ENCODE measurements around the gene NENF. TPM values are rescaled to one million over a fixed set of nuclear protein-coding genes. Genes with fewer than 3 reads are reported as not detected.

The NENF gene
- total RNA-seq, 4 donors from 2014 or later, result 67.9 to 99.3 (median 91.7) TPM

DNA sequence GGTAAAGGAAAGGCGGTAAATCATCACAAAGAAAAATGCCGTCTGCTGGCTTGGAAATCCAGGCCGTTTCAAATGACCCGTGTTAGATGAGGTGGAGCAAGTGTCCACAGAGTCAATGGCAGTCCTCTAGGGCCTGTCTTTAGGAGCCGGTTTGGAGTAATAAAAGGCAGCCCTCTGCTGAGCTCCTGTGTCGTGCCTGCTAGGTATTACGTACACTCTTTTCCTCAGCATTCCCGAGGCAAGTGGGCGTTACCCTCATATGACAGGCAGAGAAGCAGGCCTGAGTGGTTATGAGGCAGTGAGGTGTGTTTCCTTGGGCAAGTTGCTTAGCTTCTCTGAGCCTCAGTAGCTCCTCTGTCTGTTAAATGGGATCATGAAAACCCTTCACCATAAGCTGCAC is 7.7 kb downstream of the NENF start:
- H3K27me3 ChIP-seq, result no peaks in the 10 kb centered on the region
- H3K9me3 ChIP-seq, result no peaks in the 10 kb centered on the region
- 67% methylated on average over 9 of the region's 9 CpGs for whole genome bisulfite sequencing
- peaks cover 10 to 26% (median 19%) of the 10 kb centered on the region in 4 donors for H3K36me3 ChIP-seq
- DNase-seq (ENCODE audit: extremely low spot score), result no peak
- intact Hi-C loops (cut with DNase I), result no loop called here
- no peak overlapping the region for H3K27ac ChIP-seq (replicated peaks in 1 of 4)
- H3K4me1 ChIP-seq, result peaks cover 0 to 16% (median 10%) of the 10 kb centered on the region in 4 donors
- TF ChIP-seq POLR2AphosphoS5 (IDR thresholded peaks at IDR 0.05) (no peak), EP300 (IDR thresholded peaks at IDR 0.05) (no peak)
- H3K4me3 ChIP-seq, result no peak overlapping the region

DNA sequence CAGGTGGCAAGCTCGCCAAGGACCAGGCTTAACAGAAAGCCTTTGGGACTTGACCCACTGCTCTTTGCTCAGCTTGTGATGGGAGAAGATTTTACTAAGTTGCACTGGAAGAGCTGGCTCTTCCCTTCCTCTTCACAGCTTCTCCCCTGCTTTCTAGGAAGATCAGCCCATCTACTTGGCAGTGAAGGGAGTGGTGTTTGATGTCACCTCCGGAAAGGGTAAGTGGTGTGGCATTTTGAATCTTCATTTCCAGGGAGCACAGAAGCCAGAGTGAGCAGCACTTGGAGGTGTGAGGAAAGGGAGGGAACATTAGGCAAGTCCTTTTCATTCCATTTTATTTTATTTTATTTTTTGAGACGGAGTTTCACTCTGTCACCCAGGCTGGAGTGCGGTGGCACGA is 9.7 kb downstream of the NENF start:
- intact Hi-C loops (cut with DNase I), result no loop called here
- Histone ChIP-seq H3K4me3 (no peak overlapping the region), H3K4me1 (peaks cover 0 to 16% (median 10%) of the 10 kb centered on the region in 4 donors), H3K27ac (replicated peaks in 1 of 4) (no peak overlapping the region), H3K9me3 (no peaks in the 10 kb centered on the region), H3K27me3 (no peaks in the 10 kb centered on the region), H3K36me3 (peaks cover 18 to 45% (median 34%) of the 10 kb centered on the region in 4 donors)
- WGBS, result 91% methylated on average over 5 of the region's 5 CpGs
- no peak for TF ChIP-seq EP300 (IDR thresholded peaks at IDR 0.05)
- TF ChIP-seq, protein P1, sequence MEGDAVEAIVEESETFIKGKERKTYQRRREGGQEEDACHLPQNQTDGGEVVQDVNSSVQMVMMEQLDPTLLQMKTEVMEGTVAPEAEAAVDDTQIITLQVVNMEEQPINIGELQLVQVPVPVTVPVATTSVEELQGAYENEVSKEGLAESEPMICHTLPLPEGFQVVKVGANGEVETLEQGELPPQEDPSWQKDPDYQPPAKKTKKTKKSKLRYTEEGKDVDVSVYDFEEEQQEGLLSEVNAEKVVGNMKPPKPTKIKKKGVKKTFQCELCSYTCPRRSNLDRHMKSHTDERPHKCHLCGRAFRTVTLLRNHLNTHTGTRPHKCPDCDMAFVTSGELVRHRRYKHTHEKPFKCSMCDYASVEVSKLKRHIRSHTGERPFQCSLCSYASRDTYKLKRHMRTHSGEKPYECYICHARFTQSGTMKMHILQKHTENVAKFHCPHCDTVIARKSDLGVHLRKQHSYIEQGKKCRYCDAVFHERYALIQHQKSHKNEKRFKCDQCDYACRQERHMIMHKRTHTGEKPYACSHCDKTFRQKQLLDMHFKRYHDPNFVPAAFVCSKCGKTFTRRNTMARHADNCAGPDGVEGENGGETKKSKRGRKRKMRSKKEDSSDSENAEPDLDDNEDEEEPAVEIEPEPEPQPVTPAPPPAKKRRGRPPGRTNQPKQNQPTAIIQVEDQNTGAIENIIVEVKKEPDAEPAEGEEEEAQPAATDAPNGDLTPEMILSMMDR (IDR thresholded peaks at IDR 0.05), result no peak
- TF ChIP-seq POLR2AphosphoS5 (IDR thresholded peaks at IDR 0.05), result no peak
- no peak for TF ChIP-seq POLR2A (IDR thresholded peaks at IDR 0.05; ENCODE audit: low read depth)
- no peak for DNase-seq (ENCODE audit: extremely low spot score)

DNA sequence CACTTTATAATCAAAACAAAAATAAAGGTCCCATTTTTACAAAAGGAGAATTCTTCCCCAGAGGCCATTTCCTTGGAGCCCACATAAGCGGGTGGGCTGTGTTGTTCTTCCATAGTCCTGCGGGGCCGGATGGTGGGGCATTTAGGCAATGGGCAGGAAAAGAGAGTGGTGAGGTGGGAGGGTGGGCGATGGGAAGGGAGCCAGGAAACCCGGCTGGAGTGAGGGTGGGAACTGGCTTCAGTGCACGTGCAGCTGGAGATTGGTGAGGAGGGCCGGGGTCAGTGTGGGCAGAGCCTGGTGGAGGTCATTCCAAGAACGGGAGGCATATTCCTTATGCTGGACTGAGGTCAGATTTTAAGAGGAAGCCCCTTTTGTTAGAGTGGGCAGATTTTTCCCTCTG is 13.6 kb downstream of the NENF start:
- 81% methylated on average over 8 of the region's 8 CpGs for WGBS

DNA sequence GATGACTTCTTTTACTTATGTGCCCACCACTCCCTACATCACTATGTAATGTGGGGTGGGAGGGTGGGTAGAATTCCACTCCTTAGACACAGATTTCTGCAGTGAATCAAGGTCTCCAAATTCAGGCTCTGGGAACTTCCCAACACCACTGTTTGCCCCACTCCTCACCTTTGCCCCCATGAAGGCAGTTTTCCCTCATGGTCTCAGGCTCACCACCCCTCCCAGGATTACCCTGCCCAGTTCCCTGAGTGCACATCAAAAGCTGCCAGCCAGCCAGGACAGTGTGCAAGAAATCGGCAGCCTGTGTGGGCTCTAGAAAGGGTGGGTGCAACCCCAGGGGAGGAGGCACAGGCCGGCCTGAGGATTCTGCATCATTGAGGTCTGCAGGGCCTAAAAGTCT is 14.8 kb downstream of the NENF start:
- no peaks in the 10 kb centered on the region for H3K9me3 ChIP-seq
- DNase-seq (ENCODE audit: extremely low spot score), result no peak
- 83% methylated on average over 2 of the region's 2 CpGs for WGBS
- intact Hi-C loops (cut with DNase I), result no loop called here
- H3K36me3 ChIP-seq, result peaks cover 18 to 45% (median 36%) of the 10 kb centered on the region in 4 donors
- peaks cover 15 to 18% (median 16%) of the 10 kb centered on the region in 4 donors for H3K4me1 ChIP-seq
- TF ChIP-seq EP300 (IDR thresholded peaks at IDR 0.05) (no peak), POLR2AphosphoS5 (IDR thresholded peaks at IDR 0.05) (no peak), POLR2A (IDR thresholded peaks at IDR 0.05; ENCODE audit: low read depth) (no peak)
- TF ChIP-seq, protein P1 (IDR thresholded peaks at IDR 0.05), result no peak
- no peaks in the 10 kb centered on the region for H3K27me3 ChIP-seq
- H3K4me3 ChIP-seq, result no peak overlapping the region
- no peak overlapping the region for H3K27ac ChIP-seq (replicated peaks in 1 of 4)

More for the DNA sequence above, 13.6 kb downstream of the NENF start:
- intact Hi-C loops (cut with DNase I), result no loop called here
- H3K27me3 ChIP-seq, result no peaks in the 10 kb centered on the region
- H3K36me3 ChIP-seq, result peaks cover 18 to 45% (median 37%) of the 10 kb centered on the region in 4 donors
- H3K4me1 ChIP-seq, result peaks cover 8 to 9% (median 9%) of the 10 kb centered on the region in 4 donors
- no peak overlapping the region for H3K4me3 ChIP-seq
- DNase-seq (ENCODE audit: extremely low spot score), result no peak
- no peaks in the 10 kb centered on the region for H3K9me3 ChIP-seq
- H3K27ac ChIP-seq (replicated peaks in 1 of 4), result no peak overlapping the region
- no peak for TF ChIP-seq POLR2A (IDR thresholded peaks at IDR 0.05; ENCODE audit: low read depth)
- no peak for TF ChIP-seq POLR2AphosphoS5 (IDR thresholded peaks at IDR 0.05)
- no peak for TF ChIP-seq EP300 (IDR thresholded peaks at IDR 0.05)

DNA sequence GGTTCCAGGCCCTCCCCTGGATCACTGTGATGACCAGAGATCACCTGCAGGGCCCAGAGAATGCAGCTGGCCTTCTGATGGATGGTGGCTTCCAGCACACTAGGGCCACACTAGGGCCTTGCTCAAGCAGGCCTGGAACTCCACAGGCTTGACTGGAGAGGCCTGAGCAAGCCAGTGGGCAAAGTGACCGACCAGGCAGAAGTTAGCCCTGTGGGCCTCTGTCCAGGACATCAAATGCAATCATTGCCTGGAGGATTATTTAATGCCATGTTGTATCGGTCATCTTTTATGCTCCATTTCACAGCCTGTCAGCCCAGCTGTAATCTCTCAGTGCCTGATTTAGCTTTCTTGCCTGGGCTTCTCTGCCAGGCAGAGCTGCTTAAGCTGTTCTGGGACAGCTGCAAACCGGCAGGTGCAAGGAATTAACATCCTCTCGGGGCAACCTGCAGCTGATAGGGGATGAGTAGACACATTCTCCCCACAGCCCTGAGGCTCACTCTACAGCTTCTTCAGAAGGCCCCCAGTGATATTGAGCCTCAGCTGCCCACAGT is 17.7 kb downstream of the NENF start:
- WGBS, result 17% methylated on average over 2 of the region's 4 CpGs
- no peak for DNase-seq (ENCODE audit: extremely low spot score)

More for the DNA sequence above, 17.7 kb downstream of the NENF start:
- intact Hi-C loops (cut with DNase I), result loop anchor here (5.0 kb wide), 1 partner anchor 158 kb away; no protein-coding TSS in a partner anchor
- Histone ChIP-seq H3K27ac (replicated peaks in 1 of 4) (peak overlapping the region in 3 of 4 donors; percentile 10 to 36 (median 12)), H3K4me3 (no peak overlapping the region), H3K36me3 (peaks cover 8 to 21% (median 17%) of the 10 kb centered on the region in 4 donors), H3K9me3 (no peaks in the 10 kb centered on the region), H3K4me1 (peaks cover 28 to 33% (median 32%) of the 10 kb centered on the region in 4 donors), H3K27me3 (no peaks in the 10 kb centered on the region)
- TF ChIP-seq, protein P1 (IDR thresholded peaks at IDR 0.05), result no peak
- TF ChIP-seq EP300 (IDR thresholded peaks at IDR 0.05) (no peak), POLR2AphosphoS5 (IDR thresholded peaks at IDR 0.05) (no peak), POLR2A (IDR thresholded peaks at IDR 0.05; ENCODE audit: low read depth) (no peak)
